SK-N-SH (cell line): ENCODE data around the gene KRT81. TPM values are rescaled to one million over a fixed set of nuclear protein-coding genes. Genes with fewer than 3 reads are reported as not detected.
"Not testable (repeated sequence)": the region's sequence is repeated elsewhere in the genome, so short reads cannot be mapped to it uniquely, and the experiment has no call there.

Experiments
- CTCF ChIA-PET: fragments of 300-600, 350-600 bp; formaldehyde crosslinking; extraction: SDS; loops from one replicate; lab custom pipeline; 2021; lab: Yijun Ruan, JAX
- POLR2A ChIA-PET: fragments of 350-600 bp; sonication (Branson Sonifier 250); formaldehyde crosslinking; extraction: SDS; loops from one replicate; lab custom pipeline; 2020; ENCODE audit warnings: antibody characterized with exemption, inconsistent platforms; lab: Yijun Ruan, JAX
- DNase-seq: peaks from one replicate; pipeline ENCODE4 v3.0.0; 2012
- H2AFZ ChIP-seq: fragments of 200-600 bp; sonication (generic); 2 replicates; pipeline ENCODE4 v1.8.1; 2016; ENCODE audit warnings: antibody characterized with exemption, mild to moderate bottlenecking, low read depth
- H3F3A ChIP-seq: fragments of 200-600 bp; sonication (generic); replicated peaks from 2 replicates; pipeline ENCODE3; 2016; ENCODE audit warnings: antibody characterized with exemption, mild to moderate bottlenecking; ENCODE audit not compliant: insufficient read depth
- H3K27ac ChIP-seq, 2 experiments: fragments of 200-500 bp in 1 of 2; fragments of 200-600 bp in 1 of 2; sonication (Bioruptor generic) in 1 of 2; sonication (generic), shearing (Covaris generic) in 1 of 2; 2 replicates each; pipeline versions ENCODE4 v1.5.1 to v1.6.1; 2014 to 2016; ENCODE audit warnings: low read depth in 2 of 2, inconsistent platforms in 1 of 2, low read length in 1 of 2, mild to moderate bottlenecking in 1 of 2, mixed read lengths in 1 of 2
- H3K27me3 ChIP-seq: fragments of 200-600 bp; sonication (generic), shearing (Covaris generic); 2 replicates; pipeline ENCODE4 v1.6.1; 2016; ENCODE audit warnings: mixed run types; ENCODE audit not compliant: insufficient read depth
- H3K36me3 ChIP-seq, 2 experiments: fragments of 200-500 bp in 1 of 2; fragments of 200-600 bp in 1 of 2; sonication (Bioruptor generic) in 1 of 2; sonication (generic) in 1 of 2; replicated peaks in 1 of 2; 2 replicates each; pipeline versions ENCODE3 to v1.5.1; 2014 to 2016; ENCODE audit warnings: low read length in 1 of 2, mild to moderate bottlenecking in 1 of 2; ENCODE audit not compliant: insufficient read depth in 2 of 2, control insufficient read depth in 1 of 2
- H3K4me1 ChIP-seq, 2 experiments: fragments of 200-500 bp in 1 of 2; fragments of 200-600 bp in 1 of 2; sonication (Bioruptor generic) in 1 of 2; sonication (generic), shearing (Covaris generic) in 1 of 2; 2 replicates each; pipeline versions ENCODE4 v1.5.1 to v1.6.1; 2014 to 2016; ENCODE audit warnings: low read depth in 1 of 2, low read length in 1 of 2, mixed run types in 1 of 2; ENCODE audit not compliant: insufficient read depth in 2 of 2, control insufficient read depth in 1 of 2
- H3K4me2 ChIP-seq: fragments of 200-600 bp; sonication (generic), shearing (Covaris generic); 2 replicates; pipeline ENCODE4 v1.6.1; 2017; ENCODE audit warnings: mixed run types
- H3K4me3 ChIP-seq, 2 experiments: fragments of 200-500 bp in 1 of 2; fragments of 200-600 bp in 1 of 2; sonication (Bioruptor generic) in 1 of 2; sonication (generic), shearing (Covaris generic) in 1 of 2; 2 replicates each; pipeline versions ENCODE4 v1.5.1 to v1.8.1; 2014 to 2016; ENCODE audit warnings: low read depth in 2 of 2, inconsistent platforms in 1 of 2, low read length in 1 of 2, mild to moderate bottlenecking in 1 of 2, mixed read lengths in 1 of 2, moderate library complexity in 1 of 2
- H3K79me2 ChIP-seq: fragments of 200-600 bp; sonication (generic); 2 replicates; pipeline ENCODE4 v1.8.1; 2017; ENCODE audit warnings: mild to moderate bottlenecking; ENCODE audit not compliant: insufficient read depth
- H3K9ac ChIP-seq: fragments of 200-600 bp; sonication (generic); 2 replicates; pipeline ENCODE4 v1.6.1; 2017; ENCODE audit warnings: mixed run types
- H3K9me2 ChIP-seq: fragments of 200-600 bp; sonication (generic); 2 replicates; pipeline ENCODE4 v1.6.1; 2017; ENCODE audit warnings: mixed run types
- H3K9me3 ChIP-seq: fragments of 200-600 bp; sonication (generic); 2 replicates; pipeline ENCODE4 v1.6.1; 2017; ENCODE audit warnings: mixed run types, mild to moderate bottlenecking, moderate library complexity
- H4K20me1 ChIP-seq: fragments of 200-600 bp; sonication (generic); 2 replicates; pipeline ENCODE4 v1.6.1; 2017; ENCODE audit warnings: mild to moderate bottlenecking, mixed run types; ENCODE audit not compliant: insufficient read depth
- CHD2 ChIP-seq: fragments of 150-350 bp; IDR thresholded peaks from 2 replicates; pipeline ENCODE4 v1.6.1; 2018; ENCODE audit warnings: low read length; ENCODE audit not compliant: partially characterized antibody
- EP300 ChIP-seq, 2 experiments: IDR thresholded peaks; 2 replicates each; pipeline versions ENCODE4 v1.4.0 to v1.6.1; 2012; ENCODE audit warnings: borderline replicate concordance in 1 of 2, low read depth in 1 of 2, low read length in 1 of 2
- FOXJ3 ChIP-seq: sonication (generic); formaldehyde crosslinking; IDR thresholded peaks from 2 replicates; pipeline ENCODE4 v1.5.1; 2020; ENCODE audit warnings: mild to moderate bottlenecking, missing genetic modification reagents
- FOXM1 ChIP-seq: IDR thresholded peaks from 2 replicates; pipeline ENCODE4 v1.4.0; 2012; ENCODE audit warnings: low read depth, mild to moderate bottlenecking
- GABPA ChIP-seq: IDR thresholded peaks from 2 replicates; pipeline ENCODE4 v1.4.0; 2012; ENCODE audit warnings: low read depth, mild to moderate bottlenecking
- JUND ChIP-seq: IDR thresholded peaks from 2 replicates; pipeline ENCODE4 v1.4.0; 2012
- MXI1 ChIP-seq: IDR thresholded peaks from 2 replicates; pipeline ENCODE4 v1.6.1; 2012; ENCODE audit warnings: mild to moderate bottlenecking, low read depth, low read length, improper control_type of control experiment
- NFIC ChIP-seq: IDR thresholded peaks from 2 replicates; pipeline ENCODE4 v1.4.0; 2012; ENCODE audit warnings: borderline replicate concordance
- NRF1 ChIP-seq: IDR thresholded peaks from 2 replicates; pipeline ENCODE4 v1.6.1; 2012; ENCODE audit warnings: low read depth, mild to moderate bottlenecking, low read length
- RCOR1 ChIP-seq: fragments of 150-350 bp; IDR thresholded peaks from 2 replicates; pipeline ENCODE4 v1.6.1; 2017; ENCODE audit warnings: antibody characterized with exemption, low read length
- RXRA ChIP-seq: IDR thresholded peaks from 2 replicates; pipeline ENCODE4 v1.4.0; 2012; ENCODE audit warnings: low read depth, mild to moderate bottlenecking, borderline replicate concordance
- USF1 ChIP-seq: IDR thresholded peaks from 2 replicates; pipeline ENCODE4 v1.4.0; 2012; ENCODE audit warnings: low read depth, borderline replicate concordance
- YY1 ChIP-seq: IDR thresholded peaks from 2 replicates; pipeline ENCODE4 v1.4.0; 2012; ENCODE audit warnings: low read depth, mild to moderate bottlenecking
- WGBS: methylation state at CpG from one replicate; pipeline ENCODE4 v1.1.6; 2017; ENCODE audit warnings: low lambda C conversion rate; 5-methylcytosine and 5-hydroxymethylcytosine counted together
- polyA plus RNA-seq, 3 experiments: library from polyadenylated mRNA; depleted of rRNA; stranded (reverse); fragments of >200 nt; gene quantifications; 2 replicates each; pipeline ENCODE4 v1.2.3, GENCODE V29; 2012
- TF ChIP-seq, protein P1 (sequence below): fragments of 200-600 bp; sonication (generic); IDR thresholded peaks from 2 replicates; pipeline ENCODE4 v1.6.1; 2017; ENCODE audit warnings: antibody characterized with exemption, mild to moderate bottlenecking, moderate library complexity
- TF ChIP-seq, protein P2 (sequence below): IDR thresholded peaks from 2 replicates; pipeline ENCODE4 v1.4.0; 2012; ENCODE audit warnings: low read depth, borderline replicate concordance
- TF ChIP-seq, protein P3 (sequence below): fragments of 150-350 bp; IDR thresholded peaks from 2 replicates; pipeline ENCODE4 v1.6.1; 2017; ENCODE audit warnings: antibody characterized with exemption, low read length, low read depth, borderline replicate concordance

KRT81 gene
- polyA plus RNA-seq, 1 of the 3 experiments (the other 2 are of a cell fraction): 1.9 TPM

- H3K9me3 ChIP-seq, H3K27me3 ChIP-seq, H3K9me2 ChIP-seq, H3K4me1 ChIP-seq, DNase-seq, H3K4me2 ChIP-seq, H2AFZ ChIP-seq, H3K79me2 ChIP-seq, H4K20me1 ChIP-seq, H3K9ac ChIP-seq, H3K36me3 ChIP-seq, POLR2A ChIA-PET, H3K27ac ChIP-seq, H3K4me3 ChIP-seq: not testable (repeated sequence)
- peaks cover 20% of the 10 kb centered on the region for H3F3A ChIP-seq
- CTCF ChIA-PET: interaction anchor here (0.6 to 1.4 kb wide), 11 partner anchors 9 to 130 kb away, joined by 3 to 8 read pairs (median 3); no protein-coding TSS in a partner anchor
- 84% methylated on average over 9 of the region's 21 CpGs for WGBS
- TF ChIP-seq, protein P1, sequence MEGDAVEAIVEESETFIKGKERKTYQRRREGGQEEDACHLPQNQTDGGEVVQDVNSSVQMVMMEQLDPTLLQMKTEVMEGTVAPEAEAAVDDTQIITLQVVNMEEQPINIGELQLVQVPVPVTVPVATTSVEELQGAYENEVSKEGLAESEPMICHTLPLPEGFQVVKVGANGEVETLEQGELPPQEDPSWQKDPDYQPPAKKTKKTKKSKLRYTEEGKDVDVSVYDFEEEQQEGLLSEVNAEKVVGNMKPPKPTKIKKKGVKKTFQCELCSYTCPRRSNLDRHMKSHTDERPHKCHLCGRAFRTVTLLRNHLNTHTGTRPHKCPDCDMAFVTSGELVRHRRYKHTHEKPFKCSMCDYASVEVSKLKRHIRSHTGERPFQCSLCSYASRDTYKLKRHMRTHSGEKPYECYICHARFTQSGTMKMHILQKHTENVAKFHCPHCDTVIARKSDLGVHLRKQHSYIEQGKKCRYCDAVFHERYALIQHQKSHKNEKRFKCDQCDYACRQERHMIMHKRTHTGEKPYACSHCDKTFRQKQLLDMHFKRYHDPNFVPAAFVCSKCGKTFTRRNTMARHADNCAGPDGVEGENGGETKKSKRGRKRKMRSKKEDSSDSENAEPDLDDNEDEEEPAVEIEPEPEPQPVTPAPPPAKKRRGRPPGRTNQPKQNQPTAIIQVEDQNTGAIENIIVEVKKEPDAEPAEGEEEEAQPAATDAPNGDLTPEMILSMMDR: peak; percentile 40
These were observed 4.2 kb downstream of the KRT81 start for GRCh38 chr12:52286857-52287785.

- Histone ChIP-seq H3K4me1 (peaks cover 0 to 14% of the 10 kb centered on the region in 2 experiments; a peak in 3 of 4 replicates), H3K9me2 (no peaks in the 10 kb centered on the region), H3K27me3 (no peaks in the 10 kb centered on the region), H4K20me1 (no peaks in the 10 kb centered on the region), H3K4me2 (0 out of 2 replicates have a peak overlapping the region, but pooled peaks have one; percentile 2), H3F3A (peaks cover 28% of the 10 kb centered on the region), H3K79me2 (no peaks in the 10 kb centered on the region), H3K27ac (peak overlapping the region in 1 of 2 experiments; percentile 58; a peak in 2 of 4 replicates), H3K36me3 (no peaks in the 10 kb centered on the region), H2AFZ (no peak overlapping the region), H3K9ac (no peak overlapping the region), H3K4me3 (no peak overlapping the region), H3K9me3 (no peaks in the 10 kb centered on the region)
- CTCF ChIA-PET: interaction anchor here (0.6 to 2.2 kb wide), 14 partner anchors 8 to 129 kb away, joined by 3 to 9 read pairs (median 3); no protein-coding TSS in a partner anchor
- 60% methylated on average over 3 of the region's 24 CpGs for WGBS
- POLR2A ChIA-PET: no interaction called here
- DNase-seq: no peak
- TF ChIP-seq YY1: no peak
- TF ChIP-seq FOXJ3 (CRISPR knock-in tag): no peak
- TF ChIP-seq JUND: no peak
- TF ChIP-seq, protein P2, sequence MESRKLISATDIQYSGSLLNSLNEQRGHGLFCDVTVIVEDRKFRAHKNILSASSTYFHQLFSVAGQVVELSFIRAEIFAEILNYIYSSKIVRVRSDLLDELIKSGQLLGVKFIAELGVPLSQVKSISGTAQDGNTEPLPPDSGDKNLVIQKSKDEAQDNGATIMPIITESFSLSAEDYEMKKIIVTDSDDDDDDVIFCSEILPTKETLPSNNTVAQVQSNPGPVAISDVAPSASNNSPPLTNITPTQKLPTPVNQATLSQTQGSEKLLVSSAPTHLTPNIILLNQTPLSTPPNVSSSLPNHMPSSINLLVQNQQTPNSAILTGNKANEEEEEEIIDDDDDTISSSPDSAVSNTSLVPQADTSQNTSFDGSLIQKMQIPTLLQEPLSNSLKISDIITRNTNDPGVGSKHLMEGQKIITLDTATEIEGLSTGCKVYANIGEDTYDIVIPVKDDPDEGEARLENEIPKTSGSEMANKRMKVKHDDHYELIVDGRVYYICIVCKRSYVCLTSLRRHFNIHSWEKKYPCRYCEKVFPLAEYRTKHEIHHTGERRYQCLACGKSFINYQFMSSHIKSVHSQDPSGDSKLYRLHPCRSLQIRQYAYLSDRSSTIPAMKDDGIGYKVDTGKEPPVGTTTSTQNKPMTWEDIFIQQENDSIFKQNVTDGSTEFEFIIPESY: no peak
- TF ChIP-seq RCOR1: no peak
- TF ChIP-seq, protein P3, sequence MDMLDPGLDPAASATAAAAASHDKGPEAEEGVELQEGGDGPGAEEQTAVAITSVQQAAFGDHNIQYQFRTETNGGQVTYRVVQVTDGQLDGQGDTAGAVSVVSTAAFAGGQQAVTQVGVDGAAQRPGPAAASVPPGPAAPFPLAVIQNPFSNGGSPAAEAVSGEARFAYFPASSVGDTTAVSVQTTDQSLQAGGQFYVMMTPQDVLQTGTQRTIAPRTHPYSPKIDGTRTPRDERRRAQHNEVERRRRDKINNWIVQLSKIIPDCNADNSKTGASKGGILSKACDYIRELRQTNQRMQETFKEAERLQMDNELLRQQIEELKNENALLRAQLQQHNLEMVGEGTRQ: no peak
- TF ChIP-seq RXRA: no peak
- no peak for TF ChIP-seq EP300 (IDR thresholded peaks at IDR 0.05; ENCODE audit: borderline replicate concordance in 1 of 2, low read depth in 1 of 2, low read length in 1 of 2)
- TF ChIP-seq, protein P1: no peak
- no peak for TF ChIP-seq FOXM1
- no peak for TF ChIP-seq NRF1
- TF ChIP-seq USF1: no peak
- no peak for TF ChIP-seq MXI1
- TF ChIP-seq NFIC: no peak
- no peak for TF ChIP-seq GABPA
- TF ChIP-seq CHD2: no peak
These were observed 5.3 kb downstream of the KRT81 start for GRCh38 chr12:52285851-52286530.
